ENCODE results near the gene PXYLP1.

DNA sequence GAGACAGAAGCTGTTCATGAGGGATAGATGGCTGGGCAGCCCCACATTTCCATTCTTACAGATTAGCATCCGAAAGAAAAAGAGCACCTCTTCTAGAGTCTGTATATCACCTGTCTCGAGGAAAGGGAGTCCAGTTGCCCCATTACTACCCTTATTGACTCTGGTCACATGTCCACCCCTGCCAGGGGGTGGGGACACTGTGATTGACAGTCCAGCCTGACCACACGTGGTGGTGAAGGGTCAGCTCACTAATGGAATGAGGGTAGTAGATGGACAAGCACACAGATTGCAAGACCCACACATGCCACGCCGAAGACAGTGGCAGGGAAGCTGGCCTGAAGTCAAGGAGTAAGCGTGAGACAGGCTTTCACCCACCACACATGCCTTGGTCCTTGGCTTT is 45.8 kb downstream of the PXYLP1 start:
- no peak for TF ChIP-seq EZH2phosphoT487 (IDR thresholded peaks at IDR 0.05; ENCODE audit: borderline replicate concordance)
- TF ChIP-seq, protein P1, sequence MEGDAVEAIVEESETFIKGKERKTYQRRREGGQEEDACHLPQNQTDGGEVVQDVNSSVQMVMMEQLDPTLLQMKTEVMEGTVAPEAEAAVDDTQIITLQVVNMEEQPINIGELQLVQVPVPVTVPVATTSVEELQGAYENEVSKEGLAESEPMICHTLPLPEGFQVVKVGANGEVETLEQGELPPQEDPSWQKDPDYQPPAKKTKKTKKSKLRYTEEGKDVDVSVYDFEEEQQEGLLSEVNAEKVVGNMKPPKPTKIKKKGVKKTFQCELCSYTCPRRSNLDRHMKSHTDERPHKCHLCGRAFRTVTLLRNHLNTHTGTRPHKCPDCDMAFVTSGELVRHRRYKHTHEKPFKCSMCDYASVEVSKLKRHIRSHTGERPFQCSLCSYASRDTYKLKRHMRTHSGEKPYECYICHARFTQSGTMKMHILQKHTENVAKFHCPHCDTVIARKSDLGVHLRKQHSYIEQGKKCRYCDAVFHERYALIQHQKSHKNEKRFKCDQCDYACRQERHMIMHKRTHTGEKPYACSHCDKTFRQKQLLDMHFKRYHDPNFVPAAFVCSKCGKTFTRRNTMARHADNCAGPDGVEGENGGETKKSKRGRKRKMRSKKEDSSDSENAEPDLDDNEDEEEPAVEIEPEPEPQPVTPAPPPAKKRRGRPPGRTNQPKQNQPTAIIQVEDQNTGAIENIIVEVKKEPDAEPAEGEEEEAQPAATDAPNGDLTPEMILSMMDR (conservative IDR thresholded peaks at IDR 0.05; ENCODE audit: low read length): no peak

All from Loucy (cell line).